GM21786 (cell line): ENCODE measurements around the gene PHF2.

Source experiments
- ATAC-seq: cut with Tn5 transposase; IDR thresholded peaks from one replicate; pipeline ENCODE4 v1.9.1; 2021; ENCODE audit not compliant: unreplicated experiment

PHF2 gene

DNA sequence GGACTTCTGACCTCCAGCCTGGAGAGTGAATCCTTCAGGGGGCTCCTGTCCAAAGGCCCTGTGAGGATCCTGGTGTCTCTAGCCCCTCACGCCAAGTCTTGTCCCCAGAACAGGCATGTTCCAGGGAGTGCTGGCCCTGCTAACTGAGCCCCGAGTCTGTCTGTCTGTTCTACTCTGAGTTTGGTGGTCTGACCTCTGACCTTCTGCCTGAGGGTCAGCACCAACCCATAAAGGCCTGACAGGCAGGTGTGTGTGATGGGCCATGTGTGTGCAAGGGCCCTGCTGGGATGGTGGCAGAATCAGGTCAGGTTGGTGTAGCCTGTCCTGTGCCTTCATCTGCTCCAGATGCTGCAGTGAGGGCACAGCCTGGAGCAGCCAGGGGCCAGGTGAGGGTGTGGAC is 46.3 kb downstream of the PHF2 start:
- ATAC-seq: no peak

DNA sequence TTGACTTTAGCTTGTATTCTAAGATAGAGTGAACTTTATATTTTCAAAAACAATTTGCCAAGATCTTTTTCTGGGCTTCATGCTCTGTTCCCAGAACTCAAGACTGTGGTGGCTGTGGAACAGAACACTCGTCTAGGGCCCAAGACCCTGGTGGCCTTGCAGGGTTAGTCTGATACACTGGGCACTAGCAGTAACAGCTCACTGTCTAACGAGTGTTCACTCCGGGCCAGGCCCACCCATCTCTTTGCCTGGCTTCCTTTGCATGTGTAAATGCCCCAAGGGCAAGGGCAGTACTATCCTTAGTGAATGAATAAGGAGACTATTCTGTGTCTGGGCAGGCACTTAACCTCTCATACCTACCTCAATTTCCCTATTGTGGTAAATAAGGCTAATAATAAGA is 47.4 kb downstream of the PHF2 start:
- ATAC-seq: no peak

DNA sequence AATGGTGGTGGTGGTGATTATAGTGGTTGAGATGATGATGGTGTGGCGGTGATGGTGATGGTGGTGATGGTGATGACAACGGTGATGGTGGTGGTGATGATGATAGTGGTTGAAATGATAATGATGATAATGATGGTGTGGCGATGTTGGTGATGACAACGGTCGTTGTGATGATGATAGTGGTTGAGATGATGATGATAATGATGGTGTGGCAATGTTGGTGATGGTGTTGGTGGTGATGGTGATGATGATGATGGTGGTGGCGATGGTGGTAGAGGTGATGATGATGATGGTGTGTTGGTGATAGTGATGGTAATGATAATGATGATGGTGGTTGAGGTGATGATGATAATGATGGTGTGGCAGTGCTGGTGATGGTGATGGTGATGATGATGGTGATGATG is 48.0 kb downstream of the PHF2 start:
- ATAC-seq: no peak

DNA sequence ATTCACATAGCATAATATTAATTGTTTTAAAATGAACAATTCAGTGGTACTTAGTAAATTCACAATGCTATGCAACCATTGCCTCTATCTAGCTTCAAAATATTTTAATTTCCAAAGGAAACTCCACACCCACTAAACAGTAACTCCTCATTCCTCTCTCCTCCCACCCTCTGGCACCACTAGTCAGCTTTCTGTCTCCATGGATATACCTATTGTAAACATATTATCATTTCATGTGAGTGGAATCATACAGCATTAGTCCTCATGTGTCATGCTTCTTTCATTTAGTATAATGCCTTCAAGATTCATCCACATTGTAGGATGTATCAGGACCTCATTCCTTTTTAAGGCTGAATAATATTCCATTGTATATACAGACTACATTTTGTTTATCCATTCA is 48.6 kb downstream of the PHF2 start:
- no peak for ATAC-seq

DNA sequence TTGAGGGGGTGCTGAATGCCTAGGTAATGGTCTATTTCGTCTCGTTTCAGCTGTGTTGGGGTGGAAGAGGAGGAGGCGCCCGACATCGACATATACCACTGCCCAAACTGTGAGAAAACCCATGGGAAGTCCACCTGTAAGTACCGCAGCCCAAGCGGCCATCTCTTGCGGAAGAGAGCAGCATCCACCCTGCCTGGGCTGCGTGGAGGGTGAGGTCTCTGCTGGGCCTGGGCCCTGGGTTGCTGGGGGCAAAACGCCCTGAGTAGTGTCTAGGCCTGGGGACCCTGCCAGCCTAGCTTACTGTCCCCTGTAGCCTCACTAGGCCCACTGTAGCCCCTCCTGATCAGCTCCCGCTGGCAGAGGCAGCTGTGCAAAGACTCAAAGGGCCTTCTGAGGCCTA is 53.5 kb downstream of the PHF2 start:
- no peak for ATAC-seq

DNA sequence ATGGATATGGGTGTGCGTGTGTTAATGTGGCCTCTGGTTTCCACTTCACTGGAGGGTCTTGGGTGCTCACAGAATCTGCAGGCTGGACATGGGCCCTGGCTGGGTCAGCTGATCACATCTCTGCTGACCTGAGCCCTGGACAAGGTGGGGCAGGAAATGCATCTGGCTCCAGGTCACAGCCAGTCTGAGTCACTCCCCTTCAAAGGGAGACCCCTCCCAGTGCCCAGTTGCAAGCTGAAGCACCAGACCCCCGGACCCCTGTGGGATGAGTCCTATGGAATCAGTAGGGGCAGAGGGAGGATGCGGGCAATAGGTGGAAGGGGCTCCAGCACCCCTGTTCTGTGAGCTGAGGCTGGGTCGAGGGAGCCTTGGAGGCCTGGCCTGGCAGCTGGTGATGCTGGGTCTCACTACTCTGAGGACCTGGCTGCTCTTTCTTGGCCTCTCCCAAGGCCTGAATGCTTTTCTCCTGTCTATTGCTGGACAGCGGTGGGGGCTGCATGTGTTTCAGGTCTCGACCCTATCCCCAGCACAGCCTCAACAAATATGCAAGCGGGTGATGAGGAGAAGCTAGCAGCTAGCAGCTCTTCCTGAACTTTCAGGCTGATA is 54.5 kb downstream of the PHF2 start:
- no peak for ATAC-seq

DNA sequence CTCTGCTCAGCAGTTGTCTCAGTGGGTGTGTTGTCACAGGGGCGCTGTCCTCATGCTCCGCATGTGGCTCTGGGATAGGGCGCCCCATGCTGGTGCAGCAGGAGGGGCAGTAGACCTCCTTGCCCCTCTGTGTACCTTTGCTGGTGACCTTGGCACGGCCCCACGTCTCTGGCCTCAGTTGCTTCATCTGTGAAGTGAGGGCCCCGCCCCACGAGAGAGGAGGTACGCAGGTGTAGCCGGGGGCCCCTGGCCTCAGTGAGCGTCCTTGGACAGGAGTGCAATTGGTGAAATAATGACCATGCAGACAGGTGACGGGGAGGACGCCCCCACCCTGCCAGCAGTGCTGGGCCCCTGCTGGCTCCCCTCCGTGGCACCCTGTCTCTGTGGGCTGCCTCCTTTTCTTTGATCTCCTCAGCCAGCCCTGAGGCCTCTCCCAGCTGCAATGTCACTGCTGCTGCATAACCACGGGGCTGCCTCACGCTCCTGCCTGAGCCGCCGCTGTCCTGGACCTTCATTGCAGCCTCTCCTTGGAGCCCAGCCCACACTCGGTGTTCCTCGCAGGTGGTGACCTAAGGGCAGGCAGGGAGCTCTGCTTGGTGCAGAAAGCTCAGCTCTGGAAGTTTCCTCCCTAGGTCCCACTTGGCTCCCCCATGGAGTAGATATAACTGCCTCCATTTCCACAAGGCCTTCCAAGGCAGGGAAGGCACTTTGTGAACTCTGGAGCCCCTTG is 57.3 kb downstream of the PHF2 start:
- no peak for ATAC-seq

DNA sequence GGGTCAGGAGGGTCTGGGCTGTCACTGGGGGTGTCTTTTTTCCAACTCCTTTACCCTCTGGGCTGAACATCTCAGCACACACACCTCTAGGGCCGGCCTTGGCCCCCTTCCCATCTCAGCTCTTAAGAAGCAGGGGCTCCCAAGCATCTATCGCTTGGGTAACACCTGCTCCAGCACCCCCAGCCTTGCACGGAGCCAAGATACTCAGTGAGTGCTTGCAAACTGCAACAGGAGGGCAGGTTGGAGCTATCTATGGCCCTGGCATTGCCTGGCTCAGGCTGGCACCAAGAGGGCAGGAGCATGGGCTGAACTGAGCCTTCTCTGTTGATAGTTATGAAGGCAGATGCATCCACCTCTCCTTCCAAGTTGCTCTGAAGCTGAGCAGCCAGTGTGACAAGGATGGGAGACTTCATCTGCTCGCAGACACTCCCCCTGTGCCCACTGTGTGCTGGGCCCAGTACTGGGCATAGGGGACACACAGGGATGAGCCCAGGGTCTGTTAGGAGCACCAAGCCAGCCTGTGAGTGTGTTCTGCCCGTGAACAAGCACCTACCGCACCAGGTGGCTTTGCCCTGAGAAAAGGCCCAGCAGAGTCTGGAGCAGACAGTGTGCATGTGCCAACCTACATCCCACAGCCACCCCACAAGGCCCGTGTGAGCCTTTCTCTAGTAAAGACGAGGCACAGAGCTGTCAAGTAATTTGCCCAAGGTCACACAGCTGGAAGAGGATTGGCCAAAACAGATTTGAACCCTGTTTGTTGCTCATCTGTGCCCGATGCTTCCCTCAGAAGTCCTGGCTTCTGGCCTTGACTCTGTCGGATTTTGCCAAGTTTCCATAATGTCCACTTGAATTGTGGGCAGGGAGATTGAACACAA is 58.2 kb downstream of the PHF2 start:
- ATAC-seq: no peak

DNA sequence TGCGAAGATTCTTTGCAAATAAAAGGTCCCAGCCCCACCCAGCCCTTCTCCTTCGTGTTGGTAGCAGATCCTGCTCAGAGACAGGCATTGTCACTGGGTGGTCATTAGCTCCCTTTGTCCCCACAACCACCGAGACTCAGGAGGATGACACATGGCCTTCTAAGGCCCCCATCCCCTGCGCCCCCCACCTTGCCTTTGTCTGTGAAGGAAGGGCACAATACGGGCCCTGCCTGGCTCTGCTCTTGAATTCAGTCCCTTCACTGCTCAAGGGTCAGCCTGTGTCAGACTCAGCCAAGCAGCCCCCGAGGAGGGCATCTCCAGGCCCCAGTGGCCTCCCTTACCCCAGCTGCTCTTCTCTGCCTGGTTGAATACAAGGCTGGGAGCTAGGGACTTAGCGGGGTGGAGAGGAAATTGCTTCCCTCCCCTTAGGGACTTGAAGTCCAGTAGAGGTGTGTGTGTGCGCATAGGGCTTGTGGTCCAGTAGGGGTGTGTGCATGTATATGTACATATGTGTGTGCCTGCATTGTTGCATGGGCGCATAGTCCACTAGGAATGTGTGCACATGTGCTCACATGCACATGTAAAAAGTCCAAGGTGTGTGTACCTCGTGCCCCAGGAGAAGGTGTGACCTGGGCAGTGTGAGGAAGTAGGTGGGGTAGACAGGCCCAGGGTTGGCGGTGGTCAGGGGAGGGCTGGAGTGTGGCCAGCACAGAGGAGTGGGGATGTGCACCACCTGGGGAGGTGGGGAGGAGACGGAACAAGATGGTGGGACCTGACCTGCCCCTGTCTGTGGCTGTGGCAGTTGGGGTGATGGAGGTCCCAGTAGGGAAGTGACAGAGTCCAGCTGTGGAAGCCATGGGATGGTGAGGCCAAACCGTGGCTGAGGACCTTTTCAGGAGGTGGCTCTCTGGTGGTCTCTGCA is 59.1 kb downstream of the PHF2 start:
- no peak for ATAC-seq

DNA sequence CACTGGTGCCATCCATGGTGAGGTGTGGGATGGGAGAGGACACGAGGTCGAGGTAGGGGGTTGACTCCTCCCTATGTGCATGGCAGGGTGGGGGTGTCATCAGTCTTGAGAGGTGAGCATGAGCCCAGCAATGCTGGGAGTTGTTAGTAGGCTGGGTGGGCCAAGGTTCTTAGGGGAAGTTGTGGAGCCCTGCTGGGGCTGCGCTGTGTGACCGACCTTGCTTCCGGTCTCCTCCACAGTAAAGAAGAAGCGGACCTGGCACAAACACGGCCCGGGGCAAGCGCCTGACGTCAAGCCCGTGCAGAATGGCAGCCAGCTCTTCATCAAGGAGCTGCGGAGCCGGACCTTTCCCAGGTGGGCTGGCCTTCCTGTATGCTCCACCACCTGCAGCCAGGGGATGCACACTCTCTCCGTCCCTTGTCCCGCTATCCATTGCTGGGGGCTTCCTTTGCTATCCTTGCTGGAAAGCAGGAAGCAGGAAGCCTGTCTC is 59.8 kb downstream of the PHF2 start:
- no peak for ATAC-seq

DNA sequence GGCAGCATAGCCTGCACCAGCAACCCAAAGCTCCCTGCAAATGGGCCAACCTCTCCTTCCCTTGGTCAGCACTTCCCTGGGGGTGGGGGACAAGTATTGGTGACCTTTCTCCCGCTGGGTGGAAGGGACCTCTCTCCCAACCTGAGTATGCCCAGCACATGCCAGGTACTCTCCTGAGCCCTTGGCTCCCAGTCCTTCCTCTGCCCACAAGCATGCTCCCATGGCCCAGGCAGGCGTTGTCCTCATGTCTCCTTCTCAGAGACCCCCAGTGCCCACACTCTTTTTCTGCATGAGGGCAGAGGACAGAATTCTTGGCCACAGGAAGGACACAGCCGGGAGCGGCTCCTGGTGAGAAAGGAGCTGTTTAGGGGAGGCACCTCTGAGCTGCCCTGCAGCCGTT is 60.3 kb downstream of the PHF2 start:
- no peak for ATAC-seq

DNA sequence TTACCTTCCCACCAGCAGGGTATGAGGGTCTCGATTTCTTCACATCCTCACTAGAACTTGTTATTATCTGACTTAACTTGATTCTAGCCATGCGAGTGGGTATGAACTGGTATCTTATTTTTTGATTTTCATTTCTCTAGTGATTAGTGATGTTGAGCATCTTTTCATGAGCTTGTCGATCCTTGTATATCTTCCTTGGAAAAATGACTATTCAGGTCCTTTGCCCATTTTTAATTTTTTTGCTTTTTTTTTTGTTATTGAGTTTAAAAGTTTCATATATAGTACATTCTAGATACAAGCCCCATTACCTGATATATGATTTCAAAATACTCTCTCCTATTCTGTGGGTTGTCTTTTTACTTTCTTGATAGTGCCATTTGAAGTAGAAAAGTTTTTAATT is 61.5 kb downstream of the PHF2 start:
- no peak for ATAC-seq

DNA sequence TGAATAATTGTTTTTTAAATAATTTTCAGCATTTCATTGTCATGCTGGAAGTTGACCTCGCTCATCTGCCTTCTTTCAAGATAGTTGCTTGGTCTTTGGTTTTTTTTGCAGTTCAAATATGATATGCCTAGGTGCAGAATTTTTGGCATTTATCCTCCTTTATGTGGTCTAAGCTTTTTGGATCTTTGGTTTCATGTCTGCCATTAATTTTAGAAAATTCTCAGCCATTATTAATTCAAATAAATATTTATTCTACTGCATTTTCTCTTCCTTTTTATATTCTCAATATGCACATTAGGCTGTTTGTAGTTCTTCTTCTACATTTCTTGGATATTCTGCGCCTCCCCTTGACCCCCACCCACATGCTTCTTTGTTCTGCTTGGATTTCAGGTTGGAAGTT is 63.6 kb downstream of the PHF2 start:
- ATAC-seq: no peak

DNA sequence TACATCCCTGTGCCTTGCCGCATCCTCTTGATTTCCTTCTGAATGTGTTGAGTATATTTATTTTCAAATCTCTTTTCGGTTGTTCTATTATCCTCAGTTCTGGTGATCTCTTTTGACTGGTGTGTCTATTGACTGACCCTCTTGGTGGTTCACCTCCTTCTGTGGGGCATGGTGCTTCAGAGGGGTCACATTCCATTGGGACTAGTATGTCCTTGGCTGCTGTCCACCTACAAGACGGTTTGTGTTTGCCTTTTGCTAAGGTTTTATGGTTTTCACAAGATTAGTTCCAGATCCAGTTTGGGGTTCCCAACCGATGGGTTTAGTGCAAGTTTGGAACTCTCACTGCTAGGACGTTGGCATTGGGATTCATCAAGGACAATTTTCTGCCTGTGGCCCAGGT is 66.6 kb downstream of the PHF2 start:
- ATAC-seq: no peak

DNA sequence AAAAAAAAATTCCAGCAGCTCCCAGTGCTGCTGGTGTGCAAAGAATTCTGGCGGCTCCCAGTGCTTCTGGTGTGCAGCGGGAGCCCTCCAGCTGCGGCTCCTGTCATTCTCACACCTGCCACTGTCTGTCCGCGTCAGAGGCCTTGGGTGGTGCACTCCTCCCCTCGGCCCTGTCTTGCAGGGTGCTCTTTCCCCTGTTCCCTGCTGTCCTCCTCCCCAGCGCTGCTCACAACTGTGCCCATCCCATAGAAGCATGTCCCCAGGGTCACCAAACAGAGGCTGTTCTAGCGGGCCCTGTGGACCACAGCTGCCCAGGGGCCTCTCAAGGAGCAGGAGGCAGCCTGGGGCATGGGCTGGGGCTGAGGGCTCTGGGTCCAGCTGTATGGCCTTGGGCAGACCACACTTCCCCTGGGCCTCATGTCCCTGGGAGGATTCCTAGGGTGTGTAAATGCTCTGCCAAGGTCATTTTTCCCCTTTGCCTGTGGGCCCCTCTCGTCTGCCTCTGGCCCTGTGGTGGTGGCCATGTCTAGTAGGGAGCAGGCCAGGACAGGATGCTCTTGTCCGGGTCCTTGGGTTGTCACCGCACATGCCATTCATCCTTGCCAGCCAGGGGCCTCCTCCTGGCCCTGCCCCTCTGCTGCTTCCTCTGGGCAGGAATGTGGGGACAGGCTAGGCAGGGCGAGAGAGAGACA is 68.2 kb downstream of the PHF2 start:
- ATAC-seq: no peak

DNA sequence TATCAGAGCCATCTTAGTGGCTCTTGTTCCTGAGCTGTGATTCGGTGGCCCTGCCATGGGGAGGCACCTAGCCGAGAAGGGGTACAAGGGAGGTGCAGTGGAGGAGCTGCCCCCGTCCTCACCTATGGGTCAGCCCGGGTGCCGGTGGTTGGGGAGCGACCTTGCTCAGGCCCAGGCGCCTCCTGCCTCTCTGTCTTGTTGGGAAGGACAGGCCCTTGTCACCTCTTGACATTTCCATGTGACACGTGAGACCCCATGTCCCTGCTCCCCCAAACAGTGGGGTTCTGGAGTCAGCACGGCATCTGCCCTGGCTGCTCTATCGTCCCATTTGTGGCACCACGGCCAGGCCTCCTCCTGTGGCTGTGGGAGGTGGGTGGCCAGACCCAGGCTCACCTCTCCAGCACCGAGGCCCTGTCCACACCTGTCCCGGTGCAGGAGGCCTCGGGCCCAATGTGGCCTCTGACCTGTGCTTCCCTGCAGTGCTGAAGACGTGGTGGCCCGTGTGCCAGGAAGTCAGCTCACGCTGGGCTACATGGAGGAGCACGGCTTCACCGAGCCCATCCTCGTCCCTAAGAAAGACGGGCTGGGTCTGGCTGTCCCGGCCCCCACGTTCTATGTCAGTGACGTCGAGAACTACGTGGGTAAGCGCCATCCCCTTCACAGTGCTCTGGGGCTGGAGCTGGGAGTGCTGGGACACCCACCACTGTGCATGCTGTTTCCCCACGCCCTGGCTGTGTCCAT is 68.9 kb downstream of the PHF2 start:
- no peak for ATAC-seq

DNA sequence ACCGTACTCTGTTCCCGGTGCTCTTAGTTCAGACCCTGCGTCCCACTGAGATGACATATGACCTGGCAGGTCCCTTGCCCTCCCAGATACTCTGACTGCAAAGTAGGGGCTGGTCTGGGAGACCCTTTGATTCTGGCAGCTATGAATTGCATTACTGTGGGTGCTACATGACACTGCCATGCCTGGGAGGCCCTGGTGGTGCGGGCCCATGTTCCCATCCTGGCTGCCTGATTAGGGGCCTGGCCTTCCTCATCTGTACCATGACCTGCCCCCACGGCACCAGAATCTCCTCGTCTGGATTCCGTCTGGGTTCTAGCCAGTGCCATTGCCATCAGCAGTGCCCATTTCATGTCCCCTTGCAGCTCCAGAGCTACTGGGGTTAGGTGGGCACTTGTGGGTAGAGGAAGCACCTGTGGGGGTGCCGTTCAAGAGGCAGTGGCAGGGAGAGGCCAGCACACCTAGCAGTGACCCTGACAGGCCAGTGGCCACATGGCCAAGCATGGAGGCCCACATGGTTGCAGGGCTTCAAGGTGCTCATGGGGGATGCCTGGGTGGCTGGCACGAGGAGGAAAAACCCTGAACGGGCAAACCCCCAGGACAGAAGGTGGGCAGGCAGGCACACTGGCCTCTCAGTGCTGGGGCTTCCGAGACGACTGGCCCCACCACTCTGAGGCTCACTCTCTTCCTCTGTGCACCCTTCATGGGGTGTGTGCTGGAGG is 69.7 kb downstream of the PHF2 start:
- no peak for ATAC-seq

DNA sequence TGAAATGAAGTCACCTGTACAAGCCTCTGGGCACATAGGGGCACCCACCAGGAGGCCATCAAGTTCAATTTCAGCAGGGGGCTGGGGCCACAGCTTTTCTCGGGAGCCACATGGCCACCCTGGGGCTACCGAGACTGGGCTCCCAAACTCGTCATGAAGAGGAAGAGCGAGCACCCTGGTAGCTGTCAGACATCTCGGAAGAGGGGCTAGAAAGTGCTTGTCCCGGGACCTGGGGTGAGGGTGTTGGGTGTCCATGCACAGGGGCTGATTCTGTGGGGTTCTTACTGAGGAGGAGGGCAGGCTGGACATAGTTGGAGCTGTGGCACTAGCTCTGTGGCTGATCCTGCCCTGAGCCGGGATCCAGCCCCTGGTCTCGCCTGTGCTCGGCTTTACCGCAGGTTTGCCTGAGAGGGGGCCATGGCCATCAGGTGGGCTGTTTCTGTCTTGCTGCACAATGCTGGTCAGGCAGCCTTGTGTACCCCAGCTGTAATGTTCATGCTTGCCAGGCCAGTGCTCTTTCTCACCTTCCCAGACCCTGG is 70.3 kb downstream of the PHF2 start:
- no peak for ATAC-seq

DNA sequence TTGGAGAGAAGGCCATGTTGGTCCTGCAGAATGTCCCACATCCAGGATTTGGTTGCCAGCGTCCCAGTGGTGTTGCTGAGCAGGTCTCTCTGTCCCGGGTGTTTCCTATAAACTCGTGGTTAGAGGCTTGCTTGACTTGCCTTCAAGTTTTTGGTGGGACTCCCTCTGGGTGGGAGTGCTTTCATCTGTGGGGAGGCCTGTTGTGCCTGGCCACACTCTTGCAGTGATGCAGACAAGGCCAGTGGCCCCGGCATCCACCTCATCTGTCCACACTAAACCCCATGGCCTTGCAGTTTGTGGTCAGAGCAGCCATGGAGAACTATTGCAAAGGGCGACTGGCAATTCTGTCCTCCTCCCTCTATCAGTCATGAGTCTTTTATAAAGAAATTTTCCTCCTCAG is 71.8 kb downstream of the PHF2 start:
- ATAC-seq: no peak
